Mesenteric fat pad (tissue), 1 donor: Measurements from ENCODE around the gene PTPRN2. TPM values are rescaled to one million over a fixed set of nuclear protein-coding genes. Genes with fewer than 3 reads are reported as not detected.

Experiments used
- DNase-seq: peaks from one replicate; pipeline ENCODE4 v3.0.0-alpha.2; 2020; ENCODE audit warnings: low spot score
- total RNA-seq: library from RNA; stranded (reverse); fragmentation: NEBNext Ultra II Directional; extraction: Animal tissue kit (Norgen Biotek cat#: 25700); gene quantifications from one replicate; pipeline ENCODE4 v1.2.1, GENCODE V29; 2021
- donor health status: DM: yes; HTN: yes; CAD: no.

Gene PTPRN2
- total RNA-seq, 1 donor from 2014 or later = 2.6 TPM

GRCh38 chr7:157538735-157539134 is 1048.9 kb downstream of the PTPRN2 start:
- DNase-seq = no peak

- DNase-seq = no peak
These were observed 1049.3 kb downstream of the PTPRN2 start for GRCh38 chr7:157538321-157538720.

- DNase-seq = peak; percentile 49
These were observed 1050.6 kb downstream of the PTPRN2 start for GRCh38 chr7:157537056-157537455.

- DNase-seq = no peak
These were observed 1055.6 kb downstream of the PTPRN2 start for GRCh38 chr7:157532068-157532467.

GRCh38 chr7:157529768-157530560 is 1057.7 kb downstream of the PTPRN2 start:
- DNase-seq = peak; percentile 62

- peak; percentile 72 for DNase-seq
These were observed 1058.8 kb downstream of the PTPRN2 start for GRCh38 chr7:157528785-157529341.

GRCh38 chr7:157527686-157528085 is 1059.9 kb downstream of the PTPRN2 start:
- DNase-seq = peak; percentile 57

- DNase-seq = peak; percentile 18
These were observed 1060.5 kb downstream of the PTPRN2 start for GRCh38 chr7:157526913-157527634.

- peak; percentile 87 for DNase-seq
These were observed 1061.4 kb downstream of the PTPRN2 start for GRCh38 chr7:157526005-157526912.

- peak; percentile 45 for DNase-seq
These were observed 1062.1 kb downstream of the PTPRN2 start for GRCh38 chr7:157525491-157525915.

- no peak for DNase-seq
These were observed 1062.9 kb downstream of the PTPRN2 start for GRCh38 chr7:157524731-157525130.

GRCh38 chr7:157523766-157524421 is 1063.7 kb downstream of the PTPRN2 start:
- peak; percentile 85 for DNase-seq

- DNase-seq = no peak
These were observed 1064.3 kb downstream of the PTPRN2 start for GRCh38 chr7:157523371-157523765.

- DNase-seq = peak; percentile 37
These were observed 1064.7 kb downstream of the PTPRN2 start for GRCh38 chr7:157522954-157523353.

- peak; percentile 78 for DNase-seq
These were observed 1065.4 kb downstream of the PTPRN2 start for GRCh38 chr7:157522189-157522588.

GRCh38 chr7:157521752-157522151 is 1065.9 kb downstream of the PTPRN2 start:
- peak; percentile 43 for DNase-seq

- DNase-seq = peak; percentile 87
These were observed 1066.4 kb downstream of the PTPRN2 start for GRCh38 chr7:157521061-157521731.

GRCh38 chr7:157520249-157520648 is 1067.4 kb downstream of the PTPRN2 start:
- peak; percentile 83 for DNase-seq

- peak; percentile 79 for DNase-seq
These were observed 1067.8 kb downstream of the PTPRN2 start for GRCh38 chr7:157519798-157520244.

GRCh38 chr7:157519246-157519645 is 1068.4 kb downstream of the PTPRN2 start:
- DNase-seq = peak; percentile 28
